ENCODE data around the gene RXFP2. TPM values are rescaled to one million over a fixed set of nuclear protein-coding genes. Genes with fewer than 3 reads are reported as not detected.
A peak's percentile ranks its signal among the peaks of the same experiment; 100 is the strongest.

RXFP2 gene
- polyA plus RNA-seq, 3 donors from 2014 or later, result not detected

DNA sequence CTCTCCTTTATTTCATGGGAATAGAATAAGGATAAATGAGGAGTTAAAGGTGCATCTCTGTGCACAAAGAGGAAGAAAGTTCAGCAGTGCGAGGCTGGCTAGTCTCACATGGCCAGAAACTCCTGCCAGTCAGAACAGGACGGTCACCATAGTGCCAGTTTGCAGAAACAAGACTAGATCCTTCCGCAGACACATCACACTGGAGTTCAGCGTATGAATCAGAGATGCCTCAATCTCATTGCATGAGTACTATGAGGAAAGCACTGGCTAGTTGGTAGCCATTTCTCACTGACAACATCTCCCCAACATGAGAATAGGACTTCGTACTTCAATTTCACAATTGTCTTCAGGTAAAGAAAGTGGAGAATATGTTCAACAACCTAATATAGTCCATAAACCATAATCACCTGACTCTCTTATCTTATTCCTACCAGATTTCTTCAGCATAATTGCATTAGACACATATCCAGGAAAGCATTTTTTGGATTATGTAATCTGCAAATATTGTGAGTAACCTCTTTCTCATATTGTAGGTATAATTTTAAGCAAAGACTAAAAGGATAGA, 34.9 kb downstream of the RXFP2 start:
- H3K4me3 Mint-ChIP-seq, result no peak overlapping the region
- H3K27ac Mint-ChIP-seq, result no peak overlapping the region

DNA sequence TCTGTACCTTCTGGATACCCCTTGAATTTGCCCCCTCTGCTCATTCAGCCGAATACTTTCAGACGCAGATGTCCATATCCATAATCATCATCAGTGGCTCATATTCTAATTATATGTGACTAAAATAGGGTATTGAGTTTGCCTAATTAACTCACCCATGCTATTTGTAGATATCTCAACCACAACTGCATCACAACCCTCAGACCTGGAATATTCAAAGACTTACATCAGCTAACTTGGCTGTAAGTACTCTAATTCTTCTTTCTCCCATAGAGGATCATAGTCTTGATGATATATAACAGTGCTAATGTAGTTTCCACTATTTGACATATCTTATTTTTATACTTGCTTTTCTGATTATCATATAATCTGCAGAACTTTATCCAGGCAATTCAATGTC, 35.8 kb downstream of the RXFP2 start:
- Mint-ChIP-seq H3K27ac (no peak overlapping the region), H3K4me3 (no peak overlapping the region), H3K9me3 (peaks cover 0 to 2% (median 0%) of the 10 kb centered on the region in 6 donors), H3K27me3 (ENCODE audit: low read depth in 3 of 3) (peaks cover 0 to 7% (median 3%) of the 10 kb centered on the region in 3 donors), H3K4me1 (peaks cover 10 to 14% of the 10 kb centered on the region in 2 donors), H3K36me3 (no peaks in the 10 kb centered on the region)
- no peak for DNase-seq

More for the DNA sequence above, 34.9 kb downstream of the RXFP2 start:
- no peak for DNase-seq
- Mint-ChIP-seq H3K27me3 (ENCODE audit: low read depth in 3 of 3) (peaks cover 0 to 5% (median 0%) of the 10 kb centered on the region in 3 donors), H3K9me3 (peaks cover 0 to 2% (median 0%) of the 10 kb centered on the region in 6 donors), H3K36me3 (no peaks in the 10 kb centered on the region), H3K4me1 (peaks cover 10 to 14% of the 10 kb centered on the region in 2 donors)

DNA sequence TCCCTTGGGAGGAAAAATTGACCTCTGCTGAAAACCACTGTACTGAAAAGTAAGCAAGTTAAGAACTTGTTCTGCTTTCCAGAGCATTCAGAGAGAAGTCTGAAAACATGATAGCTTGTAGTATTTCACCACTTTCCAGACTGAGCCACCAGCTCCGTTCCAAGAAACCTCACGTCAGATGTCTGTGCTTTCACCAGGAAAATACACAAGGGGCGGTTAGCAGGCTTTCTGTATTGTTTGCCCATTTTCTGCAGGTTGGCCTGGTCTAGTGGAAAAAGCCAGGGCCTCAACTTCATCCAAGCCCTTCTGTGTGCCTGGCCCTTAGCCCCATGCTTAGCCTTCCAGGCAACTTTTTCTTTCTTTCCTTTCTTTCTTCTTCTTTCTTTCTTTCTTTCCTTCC, 36.4 kb downstream of the RXFP2 start:
- Mint-ChIP-seq H3K27ac (no peak overlapping the region), H3K4me1 (peaks cover 10 to 14% of the 10 kb centered on the region in 2 donors), H3K36me3 (no peaks in the 10 kb centered on the region), H3K9me3 (peaks cover 0 to 2% (median 0%) of the 10 kb centered on the region in 6 donors), H3K4me3 (no peak overlapping the region), H3K27me3 (ENCODE audit: low read depth in 3 of 3) (peaks cover 0 to 7% (median 3%) of the 10 kb centered on the region in 3 donors)
- no peak for DNase-seq

DNA sequence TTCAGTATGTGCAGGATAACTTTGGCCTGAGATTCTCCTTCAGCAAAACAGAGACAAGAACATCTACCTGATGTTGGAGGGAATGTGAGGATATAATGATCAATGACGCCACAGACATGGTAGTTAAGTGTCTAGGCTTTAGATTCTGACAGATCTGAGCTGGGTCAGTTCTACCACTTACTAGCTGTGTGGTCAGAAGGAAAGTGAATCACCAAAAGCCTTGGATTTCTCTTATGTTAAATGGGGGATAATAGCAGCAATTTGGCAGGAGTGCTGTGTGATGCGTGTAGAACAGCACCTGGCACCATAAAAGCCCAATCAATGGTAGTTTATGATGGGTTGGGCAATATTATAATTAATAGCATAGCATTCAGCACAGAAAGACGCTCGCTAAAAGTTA, 41.7 kb downstream of the RXFP2 start:
- DNase-seq, result no peak
- H3K27ac Mint-ChIP-seq, result no peak overlapping the region
- no peaks in the 10 kb centered on the region for H3K36me3 Mint-ChIP-seq
- no peaks in the 10 kb centered on the region for H3K4me1 Mint-ChIP-seq
- peaks cover 3 to 5% (median 5%) of the 10 kb centered on the region in 3 donors for H3K27me3 Mint-ChIP-seq (ENCODE audit: low read depth in 3 of 3)
- peaks cover 0 to 1% (median 0%) of the 10 kb centered on the region in 6 donors for H3K9me3 Mint-ChIP-seq
- H3K4me3 Mint-ChIP-seq, result no peak overlapping the region

DNA sequence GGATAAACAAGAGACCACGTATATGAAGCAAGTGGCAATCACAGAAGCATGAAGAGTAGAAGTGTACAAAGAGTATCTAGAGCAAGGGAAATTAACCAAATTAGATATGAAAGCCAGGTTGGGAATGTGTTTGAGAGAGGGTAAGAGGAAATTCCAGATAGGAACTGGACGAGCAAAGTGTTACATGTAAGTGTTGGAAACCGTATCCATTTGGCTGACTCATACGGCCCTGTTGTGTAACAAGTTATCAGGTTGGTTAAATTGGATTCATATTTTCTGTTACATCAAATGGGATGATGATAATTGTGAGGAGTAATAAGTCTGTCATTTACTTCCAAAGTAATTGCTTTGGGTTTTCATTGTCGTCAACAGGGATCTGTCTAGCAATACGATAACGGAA, 46.7 kb downstream of the RXFP2 start:
- no peak for DNase-seq
- Mint-ChIP-seq H3K36me3 (no peaks in the 10 kb centered on the region), H3K4me1 (no peaks in the 10 kb centered on the region), H3K9me3 (peaks cover 0 to 1% (median 0%) of the 10 kb centered on the region in 6 donors), H3K27me3 (ENCODE audit: low read depth in 3 of 3) (peaks cover 2 to 7% (median 2%) of the 10 kb centered on the region in 3 donors), H3K27ac (no peak overlapping the region), H3K4me3 (no peak overlapping the region)

DNA sequence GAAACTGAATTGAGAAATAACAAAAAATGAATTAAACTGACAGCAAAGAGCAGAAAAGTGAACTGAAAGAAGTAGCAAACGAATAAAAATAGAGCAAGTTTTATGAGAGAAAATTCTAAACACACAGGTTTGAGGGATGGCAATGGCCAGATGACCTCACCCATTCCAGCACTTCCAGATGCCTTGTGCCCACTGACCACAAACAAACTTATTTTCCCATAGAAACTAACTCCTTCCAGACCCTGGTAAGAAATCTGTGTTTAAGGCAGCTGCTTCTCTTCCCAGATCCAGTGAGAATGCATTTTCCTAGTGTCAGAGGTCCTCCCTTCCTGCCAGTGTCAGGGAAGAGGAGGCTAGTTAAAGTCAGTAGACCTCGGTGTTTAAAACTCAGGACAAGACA, 51.7 kb downstream of the RXFP2 start:
- Mint-ChIP-seq H3K4me3 (no peak overlapping the region), H3K27me3 (ENCODE audit: low read depth in 3 of 3) (peaks cover 0 to 4% (median 0%) of the 10 kb centered on the region in 3 donors), H3K27ac (peak overlapping the region in 1 of 6 donors; percentile 51), H3K9me3 (no peaks in the 10 kb centered on the region), H3K36me3 (no peaks in the 10 kb centered on the region), H3K4me1 (no peaks in the 10 kb centered on the region)
- DNase-seq, result no peak

DNA sequence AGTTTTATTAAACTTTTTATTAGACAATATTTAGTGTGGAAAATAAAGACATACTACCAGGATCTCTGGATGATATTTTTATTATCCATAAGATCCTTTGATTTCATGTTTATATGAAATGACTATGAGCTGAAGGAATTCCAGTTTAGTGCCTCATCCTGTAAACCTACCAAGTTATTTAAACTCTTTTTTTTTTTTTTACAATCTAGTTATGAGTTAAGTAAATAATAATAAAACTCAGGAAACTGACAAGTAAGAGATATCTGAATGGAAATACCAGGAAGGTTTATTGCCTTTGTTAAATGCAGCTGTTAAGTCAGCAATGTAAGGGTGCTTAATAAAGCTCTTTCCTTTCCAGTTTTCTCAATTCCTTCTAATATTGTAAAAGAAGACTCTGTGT, 53.9 kb downstream of the RXFP2 start:
- H3K27me3 Mint-ChIP-seq (ENCODE audit: low read depth in 3 of 3), result peaks cover 0 to 2% (median 0%) of the 10 kb centered on the region in 3 donors
- H3K9me3 Mint-ChIP-seq, result no peaks in the 10 kb centered on the region
- H3K36me3 Mint-ChIP-seq, result no peaks in the 10 kb centered on the region
- no peak for DNase-seq
- H3K4me1 Mint-ChIP-seq, result peaks cover 0 to 1% of the 10 kb centered on the region in 2 donors
- no peak overlapping the region for H3K27ac Mint-ChIP-seq
- no peak overlapping the region for H3K4me3 Mint-ChIP-seq

DNA sequence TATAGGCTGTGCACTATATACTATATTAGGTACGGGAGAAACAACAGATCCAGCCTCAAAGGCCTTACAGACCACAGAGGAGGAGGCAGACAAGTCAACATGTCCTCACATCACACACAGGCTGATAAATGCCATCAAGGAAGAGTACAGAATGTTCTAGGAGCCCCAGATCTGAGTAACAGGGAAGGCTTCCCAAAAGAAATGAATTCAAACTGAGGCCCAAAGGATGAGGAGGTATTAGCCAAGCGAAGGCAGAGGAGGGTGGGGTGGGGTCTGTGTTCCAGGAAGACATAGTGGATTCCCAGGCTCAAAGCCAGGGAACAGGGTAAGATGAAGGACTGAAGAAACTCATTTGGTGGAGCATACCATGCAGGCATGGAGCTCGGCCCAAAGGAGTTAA, 55.1 kb downstream of the RXFP2 start:
- peak overlapping the region in 1 of 6 donors; percentile 41 for H3K27ac Mint-ChIP-seq
- no peak for DNase-seq
- H3K36me3 Mint-ChIP-seq, result no peaks in the 10 kb centered on the region
- H3K4me3 Mint-ChIP-seq, result no peak overlapping the region
- H3K27me3 Mint-ChIP-seq (ENCODE audit: low read depth in 3 of 3), result peaks cover 0 to 3% (median 2%) of the 10 kb centered on the region in 3 donors
- H3K9me3 Mint-ChIP-seq, result no peaks in the 10 kb centered on the region
- H3K4me1 Mint-ChIP-seq, result peaks cover 0 to 1% of the 10 kb centered on the region in 2 donors

DNA sequence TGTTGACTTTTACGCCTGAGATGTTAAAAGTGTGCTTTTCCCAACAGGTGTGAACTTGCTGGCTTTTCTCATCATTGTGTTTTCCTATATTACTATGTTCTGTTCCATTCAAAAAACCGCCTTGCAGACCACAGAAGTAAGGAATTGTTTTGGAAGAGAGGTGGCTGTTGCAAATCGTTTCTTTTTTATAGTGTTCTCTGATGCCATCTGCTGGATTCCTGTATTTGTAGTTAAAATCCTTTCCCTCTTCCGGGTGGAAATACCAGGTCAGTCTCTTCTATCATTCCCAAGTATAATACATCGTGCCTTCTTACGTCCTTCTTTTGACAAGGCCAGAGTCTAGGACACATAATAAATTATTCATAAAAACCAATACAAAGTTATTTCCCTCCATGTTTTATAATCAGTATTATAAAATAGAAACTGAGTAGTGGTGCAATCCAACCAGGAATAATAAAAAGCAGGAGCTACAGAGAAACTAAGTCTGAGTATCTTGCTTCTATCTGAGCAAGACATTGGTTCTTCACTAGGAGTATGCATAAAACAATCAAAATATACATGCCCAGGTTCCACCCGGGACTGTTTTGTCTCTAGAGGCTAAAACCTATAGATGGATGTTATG, 57.9 kb downstream of the RXFP2 start:
- Mint-ChIP-seq H3K4me1 (peaks cover 17 to 18% of the 10 kb centered on the region in 2 donors), H3K9me3 (no peaks in the 10 kb centered on the region), H3K4me3 (no peak overlapping the region), H3K27me3 (ENCODE audit: low read depth in 3 of 3) (peaks cover 3 to 4% (median 3%) of the 10 kb centered on the region in 3 donors), H3K27ac (peak overlapping the region in 1 of 6 donors; percentile 27), H3K36me3 (no peaks in the 10 kb centered on the region)
- no peak for DNase-seq

DNA sequence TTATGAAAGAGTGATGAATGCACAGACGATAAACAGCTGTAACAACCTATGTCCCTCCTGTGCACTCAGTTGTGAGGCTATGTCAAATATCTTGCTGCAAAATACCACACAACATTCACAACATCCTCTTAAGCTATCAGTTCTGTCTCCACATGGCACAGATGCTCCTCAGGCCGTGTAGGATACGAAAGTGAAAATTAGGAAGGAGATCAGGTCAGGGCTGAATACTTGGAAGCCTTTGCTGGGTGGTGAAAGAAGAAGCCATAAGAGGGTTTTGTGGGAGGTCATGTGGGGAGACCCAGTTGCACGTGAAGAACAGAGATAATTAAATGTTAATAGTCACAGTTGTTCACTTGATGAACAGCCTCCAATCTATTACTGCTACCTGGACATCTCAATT, 58.9 kb downstream of the RXFP2 start:
- no peaks in the 10 kb centered on the region for H3K9me3 Mint-ChIP-seq
- peaks cover 3 to 4% (median 3%) of the 10 kb centered on the region in 3 donors for H3K27me3 Mint-ChIP-seq (ENCODE audit: low read depth in 3 of 3)
- H3K36me3 Mint-ChIP-seq, result no peaks in the 10 kb centered on the region
- H3K4me3 Mint-ChIP-seq, result no peak overlapping the region
- no peak overlapping the region for H3K27ac Mint-ChIP-seq
- DNase-seq, result no peak
- H3K4me1 Mint-ChIP-seq, result peaks cover 26 to 27% of the 10 kb centered on the region in 2 donors

DNA sequence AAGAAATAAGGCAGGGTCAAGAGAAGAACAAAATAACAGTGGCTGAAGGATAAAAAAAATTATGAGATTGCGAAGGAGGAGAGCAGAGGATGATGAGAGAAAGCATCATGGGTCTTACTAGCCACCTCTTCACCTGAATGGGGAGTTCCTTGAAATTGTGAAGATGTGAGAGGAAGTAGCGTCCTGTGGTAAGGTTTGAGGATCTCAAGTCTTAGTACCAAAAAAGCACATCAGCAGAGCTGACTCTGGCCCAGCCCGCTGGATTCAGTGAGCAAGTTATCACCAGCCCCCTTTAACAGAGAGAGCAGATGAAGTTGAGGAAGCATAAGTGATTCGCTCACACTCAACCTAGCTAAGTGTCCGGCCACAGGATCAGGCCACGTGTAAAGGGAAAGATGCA, 61.8 kb downstream of the RXFP2 start:
- Mint-ChIP-seq H3K27ac (peak overlapping the region in 5 of 6 donors; percentile 0 to 73 (median 8)), H3K9me3 (no peaks in the 10 kb centered on the region), H3K36me3 (no peaks in the 10 kb centered on the region), H3K27me3 (ENCODE audit: low read depth in 3 of 3) (peaks cover 3 to 4% (median 3%) of the 10 kb centered on the region in 3 donors), H3K4me1 (peaks cover 38 to 50% of the 10 kb centered on the region in 2 donors), H3K4me3 (peak overlapping the region in 3 of 5 donors; percentile 3 to 27 (median 24))
- no peak for DNase-seq

DNA sequence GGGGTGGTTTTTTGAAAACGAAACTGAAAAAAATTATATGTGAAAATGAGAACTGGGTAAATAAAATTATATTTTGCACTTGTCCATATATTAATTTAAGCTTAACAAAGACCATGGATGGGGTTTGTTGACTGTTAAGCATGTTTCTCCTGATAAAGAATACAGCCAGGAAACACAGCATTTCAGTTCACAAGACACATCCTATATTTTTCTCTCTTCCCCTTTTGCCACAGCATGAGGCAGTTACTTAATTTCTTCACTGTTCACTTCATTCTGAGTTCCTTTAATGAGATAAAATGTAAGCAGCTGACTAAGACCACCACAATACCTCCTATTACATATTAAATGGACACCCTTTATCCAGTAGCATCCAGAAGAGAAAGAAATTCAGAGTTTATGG, 64.0 kb downstream of the RXFP2 start:
- H3K4me1 Mint-ChIP-seq, result peaks cover 58 to 70% of the 10 kb centered on the region in 2 donors

DNA sequence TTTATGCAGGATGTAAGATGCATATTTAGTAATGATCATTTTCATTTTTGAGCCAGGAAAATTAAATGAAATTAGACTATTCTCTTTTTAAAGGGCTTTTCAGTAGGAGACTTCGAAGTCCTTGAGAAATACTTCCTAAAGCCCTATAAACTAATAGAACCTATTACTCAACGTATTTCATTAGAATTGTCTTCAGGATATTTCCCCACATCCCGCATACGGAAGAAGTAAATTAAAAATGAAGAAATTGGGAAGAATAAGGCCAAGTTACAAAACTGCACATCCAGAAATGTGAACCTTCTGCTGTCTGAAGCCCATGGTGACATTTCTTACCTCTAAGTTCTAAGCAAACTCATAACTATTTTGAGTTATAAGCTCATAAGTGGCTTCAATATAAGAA, 66.5 kb downstream of the RXFP2 start:
- H3K27me3 Mint-ChIP-seq (ENCODE audit: low read depth in 3 of 3), result peaks cover 3 to 12% (median 8%) of the 10 kb centered on the region in 3 donors
- H3K27ac Mint-ChIP-seq, result peak overlapping the region in 5 of 6 donors; percentile 24 to 97 (median 81)
- H3K9me3 Mint-ChIP-seq, result peaks cover 0 to 9% (median 1%) of the 10 kb centered on the region in 6 donors
- no peak for DNase-seq
- H3K4me1 Mint-ChIP-seq, result peaks cover 64 to 84% of the 10 kb centered on the region in 2 donors
- H3K36me3 Mint-ChIP-seq, result peaks cover 4 to 7% (median 5%) of the 10 kb centered on the region in 3 donors
- H3K4me3 Mint-ChIP-seq, result peak overlapping the region in 1 of 5 donors; percentile 52

More for the DNA sequence above, 64.0 kb downstream of the RXFP2 start:
- no peaks in the 10 kb centered on the region for H3K36me3 Mint-ChIP-seq
- H3K27me3 Mint-ChIP-seq (ENCODE audit: low read depth in 3 of 3), result peaks cover 3 to 10% (median 7%) of the 10 kb centered on the region in 3 donors
- H3K4me3 Mint-ChIP-seq, result peak overlapping the region in 1 of 5 donors; percentile 24
- H3K27ac Mint-ChIP-seq, result peak overlapping the region in 5 of 6 donors; percentile 34 to 77 (median 63)
- H3K9me3 Mint-ChIP-seq, result no peaks in the 10 kb centered on the region
- no peak for DNase-seq

DNA sequence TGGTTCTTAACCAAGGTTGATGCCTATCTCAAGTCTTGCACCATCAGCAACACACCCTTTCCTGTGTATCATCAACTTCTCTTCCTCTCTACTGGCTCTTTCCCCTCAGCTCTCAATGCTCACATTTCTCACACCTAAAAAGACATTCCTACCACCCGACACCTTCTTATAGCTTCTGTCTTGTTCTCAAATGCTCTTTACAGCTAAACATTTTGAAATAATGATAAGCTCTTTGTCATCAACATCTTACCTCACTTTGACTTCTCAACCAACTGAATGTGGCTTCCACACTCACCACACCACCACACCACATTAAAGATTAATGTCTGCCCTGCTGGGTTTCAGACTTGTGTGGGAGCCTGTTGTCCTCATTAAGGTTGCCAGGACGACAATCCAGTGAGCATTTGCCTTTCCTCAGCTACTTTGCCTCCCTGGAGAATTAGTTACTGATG, 67.8 kb downstream of the RXFP2 start:
- DNase-seq, result peak; percentile 87 to 91 (median 91)
- Mint-ChIP-seq H3K27ac (peak overlapping the region; percentile 90 to 97 (median 94)), H3K4me3 (peak overlapping the region; percentile 36 to 54 (median 46)), H3K9me3 (peaks cover 0 to 9% (median 3%) of the 10 kb centered on the region in 6 donors), H3K27me3 (ENCODE audit: low read depth in 3 of 3) (peaks cover 0 to 10% (median 8%) of the 10 kb centered on the region in 3 donors), H3K36me3 (peaks cover 5 to 14% (median 9%) of the 10 kb centered on the region in 3 donors), H3K4me1 (peaks cover 54 to 71% of the 10 kb centered on the region in 2 donors)

Measured in immature natural killer cell (primary cell).